HCT116 (cell line): ENCODE data around the gene ZNF462.

Experiments used
- EZH2 ChIP-seq: fragments of 200-600 bp; sonication (generic); IDR thresholded peaks from 2 replicates; pipeline ENCODE4 v1.6.1; 2017; ENCODE audit warnings: antibody characterized with exemption, mixed run types
- POLR2A ChIP-seq: IDR thresholded peaks from 2 replicates; pipeline ENCODE4 v1.7.0; 2011; ENCODE audit warnings: borderline replicate concordance; ENCODE audit not compliant: insufficient read depth, insufficient read length; ENCODE audit errors: extremely low read depth

- no peak for TF ChIP-seq POLR2A
- TF ChIP-seq EZH2: no peak
Measured at GRCh38 chr9:106906129-106906528, 43.2 kb downstream of the ZNF462 start.
